ENCODE results near the gene CCL19. TPM values are rescaled to one million over a fixed set of nuclear protein-coding genes. Genes with fewer than 3 reads are reported as not detected.

CCL19 gene
- total and polyA plus RNA-seq, 2 of the 8 experiments (the other 6 are each of a cell fraction or from before 2014, with no cell fraction given): not detected

DNA sequence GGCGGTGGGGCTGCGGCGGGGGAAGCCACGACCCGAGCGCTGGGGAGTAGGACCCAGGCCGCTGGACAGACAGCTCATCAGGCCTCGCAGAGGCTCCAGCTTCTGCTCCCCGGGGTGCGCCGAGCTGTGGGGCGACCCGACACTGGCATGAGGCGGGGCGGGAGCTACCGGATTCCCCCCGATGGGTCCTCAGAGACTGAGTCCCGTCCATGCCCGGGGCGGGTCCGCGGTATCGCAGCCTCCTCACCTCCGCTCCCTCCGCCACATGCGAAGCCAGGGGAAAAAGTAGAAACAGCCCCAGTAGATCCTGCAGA, 26.1 kb downstream of the CCL19 start:
- H3K27me3 ChIP-seq (replicated peaks in 1 of 4; ENCODE audit: control insufficient read depth in 3 of 4, extremely low read depth in 1 of 4, insufficient read depth in 3 of 4, low read length in 3 of 4): peaks cover 0 to 5% (median 0%) of the 10 kb centered on the region in 4 experiments; a peak in 2 of 7 replicates
- ChIA-PET CTCF (ENCODE audit: partially characterized antibody) (interaction anchor here (0.6 to 15.2 kb wide), 14 partner anchors 9 to 722 kb away, joined by 3 to 277 read pairs (median 5); partner anchors contain the start of genes DCTN3, GALT, IL11RA and SIGMAR1), POLR2A (ENCODE audit: partially characterized antibody) (interaction anchor here (0.8 to 7.7 kb wide), 5 partner anchors 9 to 30 kb away, joined by 4 to 92 read pairs (median 8); partner anchors contain the start of genes GALT, IL11RA and SIGMAR1)
- peaks cover 0 to 4% (median 2%) of the 10 kb centered on the region in 4 experiments; a peak in 2 of 7 replicates for H3K4me1 ChIP-seq (replicated peaks in 1 of 4; ENCODE audit: control insufficient read depth in 3 of 4, insufficient read depth in 4 of 4, low read length in 3 of 4)
- no peak overlapping the region; a peak in 1 of 7 replicates for H3K9ac ChIP-seq (replicated peaks in 1 of 4; ENCODE audit: extremely low read depth in 1 of 4, low read depth in 3 of 4, low read length in 3 of 4)
- no peak overlapping the region for H4K8ac ChIP-seq (ENCODE audit: extremely low read depth, insufficient read depth, low read length)
- peaks cover 0 to 8% of the 10 kb centered on the region in 2 experiments; a peak in 1 of 4 replicates for H3K79me2 ChIP-seq (ENCODE audit: control insufficient read depth in 1 of 2, insufficient read depth in 2 of 2, low read length in 2 of 2)
- no peak overlapping the region for H2AFZ ChIP-seq (ENCODE audit: low read length)
- H4K20me1 ChIP-seq (replicated peaks in 1 of 2; ENCODE audit: control insufficient read depth in 1 of 2, insufficient read depth in 2 of 2, low read length in 2 of 2): peaks cover 0 to 2% of the 10 kb centered on the region in 2 experiments
- H3K23ac ChIP-seq (ENCODE audit: insufficient read length): no peak overlapping the region
- no peak overlapping the region for H2BK20ac ChIP-seq (ENCODE audit: low read length)
- no peak overlapping the region for H2AK5ac ChIP-seq (ENCODE audit: low read depth, low read length)
- peaks cover 3 to 5% of the 10 kb centered on the region in 2 experiments; a peak in 1 of 4 replicates for H3K9me3 ChIP-seq (ENCODE audit: insufficient read depth in 2 of 2, low read depth in 1 of 2, low read length in 1 of 2)
- TF ChIP-seq SAP30 (IDR thresholded peaks at IDR 0.05; ENCODE audit: insufficient read depth, insufficient replicate concordance, low read length) (peak; percentile 2), POLR2A (IDR thresholded peaks at IDR 0.05; ENCODE audit: control extremely low read depth in 1 of 2, low read depth in 2 of 2, low read length in 2 of 2) (no peak; a peak in 1 of 3 replicates), SIN3A (conservative IDR thresholded peaks at IDR 0.05 in 1 of 2, IDR thresholded peaks at IDR 0.05 in 1 of 2; ENCODE audit: low read depth in 1 of 2, low read length in 2 of 2) (peak in 1 of 2 experiments; percentile 12; a peak in 1 of 4 replicates), SP1 (IDR thresholded peaks at IDR 0.05; ENCODE audit: low read depth, low read length) (0 out of 2 replicates have a peak, but pooled peaks have one; percentile 29), CHD2 (IDR thresholded peaks at IDR 0.05; ENCODE audit: low read length) (peak; percentile 78; the same call in 1 of the 2 replicates), HDAC2 (IDR thresholded peaks at IDR 0.05; ENCODE audit: borderline replicate concordance in 1 of 2, low read depth in 2 of 2, low read length in 2 of 2) (no peak), ASH2L (IDR thresholded peaks at IDR 0.05; ENCODE audit: low read length) (peak; percentile 93), KDM4A (IDR thresholded peaks at IDR 0.05; ENCODE audit: low read depth, low read length, severe bottlenecking) (peak; percentile 64), CEBPB (IDR thresholded peaks at IDR 0.05; ENCODE audit: low read depth, low read length) (no peak)
- TF ChIP-seq, protein P1, sequence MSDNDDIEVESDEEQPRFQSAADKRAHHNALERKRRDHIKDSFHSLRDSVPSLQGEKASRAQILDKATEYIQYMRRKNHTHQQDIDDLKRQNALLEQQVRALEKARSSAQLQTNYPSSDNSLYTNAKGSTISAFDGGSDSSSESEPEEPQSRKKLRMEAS (IDR thresholded peaks at IDR 0.05): peak; percentile 16; the same call in 1 of the 2 replicates
- TF ChIP-seq, protein P2, sequence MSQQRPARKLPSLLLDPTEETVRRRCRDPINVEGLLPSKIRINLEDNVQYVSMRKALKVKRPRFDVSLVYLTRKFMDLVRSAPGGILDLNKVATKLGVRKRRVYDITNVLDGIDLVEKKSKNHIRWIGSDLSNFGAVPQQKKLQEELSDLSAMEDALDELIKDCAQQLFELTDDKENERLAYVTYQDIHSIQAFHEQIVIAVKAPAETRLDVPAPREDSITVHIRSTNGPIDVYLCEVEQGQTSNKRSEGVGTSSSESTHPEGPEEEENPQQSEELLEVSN (IDR thresholded peaks at IDR 0.05): no peak; the same call in 1 of the 2 replicates
- no peak overlapping the region for H3K56ac ChIP-seq (replicated peaks; ENCODE audit: insufficient read length, low read depth, low read length)
- WGBS, 2 experiments (ENCODE audit: extremely low coverage in 1 of 2, insufficient coverage in 1 of 2, insufficient read length in 1 of 2, insufficient replicate concordance in 2 of 2, low coverage in 1 of 2, low lambda C conversion rate in 2 of 2, missing lambda C conversion rate in 1 of 2): 4% methylated on average over 23 of the region's 26 CpGs; no CpG with 5 or more reads in 1 of the 2 experiments
- no peak overlapping the region for H2BK120ac ChIP-seq (replicated peaks; ENCODE audit: low read depth, low read length)
- peaks cover 9% of the 10 kb centered on the region for H3K23me2 ChIP-seq (ENCODE audit: low read depth, low read length)
- H2BK12ac ChIP-seq (ENCODE audit: low read depth, low read length): no peak overlapping the region
- no peak overlapping the region for H3K4ac ChIP-seq (replicated peaks; ENCODE audit: insufficient read length, low read depth, low read length)
- no peak overlapping the region for H2BK15ac ChIP-seq (ENCODE audit: low read length)
- H4K5ac ChIP-seq (ENCODE audit: insufficient read length, low read depth, low read length): no peak overlapping the region
- peak overlapping the region; percentile 85 to 98 for H3K4me2 ChIP-seq (ENCODE audit: insufficient read depth in 1 of 2, low read depth in 2 of 2, low read length in 2 of 2)
- no peaks in the 10 kb centered on the region for H3K79me1 ChIP-seq (ENCODE audit: low read depth, low read length)
- no peak for FAIRE-seq
- no peak overlapping the region for H3K14ac ChIP-seq (ENCODE audit: insufficient read length)
- no peak overlapping the region for H2BK5ac ChIP-seq (ENCODE audit: low read depth, low read length)
- no peak overlapping the region for H3K18ac ChIP-seq (ENCODE audit: extremely low read depth, low read length)
- peak overlapping the region; percentile 59 to 81 (median 78) for H3K4me3 ChIP-seq (ENCODE audit: extremely low read depth in 1 of 4, insufficient read depth in 2 of 4, low read depth in 3 of 4, low read length in 4 of 4)
- no peak overlapping the region for H3K27ac ChIP-seq (ENCODE audit: low read depth, low read length)
- no peak for DNase-seq (ENCODE audit: low read depth in 1 of 2, low spot score in 2 of 2)
- peaks cover 0 to 5% (median 0%) of the 10 kb centered on the region in 4 experiments; a peak in 3 of 8 replicates for H3K36me3 ChIP-seq (ENCODE audit: control insufficient read depth in 2 of 4, insufficient read depth in 4 of 4, low read length in 3 of 4)
- H4K91ac ChIP-seq (replicated peaks; ENCODE audit: insufficient read length, low read length): no peak overlapping the region
